OCI-LY7 (cell line): ENCODE data around the gene SLC41A1.

Experiments used
- EZH2phosphoT487 ChIP-seq: fragments of 200-600 bp; sonication (generic); IDR thresholded peaks from 2 replicates; pipeline ENCODE4 v1.6.1; 2018; ENCODE audit warnings: low read depth, borderline replicate concordance, mild to moderate bottlenecking, mixed run types, antibody characterized with exemption, low read length, moderate library complexity, mixed read lengths
- TF ChIP-seq, protein P1 (sequence below): fragments of 200-600 bp; sonication (generic); conservative IDR thresholded peaks from 2 replicates; pipeline ENCODE4 v1.5.1; 2014; ENCODE audit warnings: mild to moderate bottlenecking, antibody characterized with exemption, low read length, moderate library complexity, mixed read lengths

DNA sequence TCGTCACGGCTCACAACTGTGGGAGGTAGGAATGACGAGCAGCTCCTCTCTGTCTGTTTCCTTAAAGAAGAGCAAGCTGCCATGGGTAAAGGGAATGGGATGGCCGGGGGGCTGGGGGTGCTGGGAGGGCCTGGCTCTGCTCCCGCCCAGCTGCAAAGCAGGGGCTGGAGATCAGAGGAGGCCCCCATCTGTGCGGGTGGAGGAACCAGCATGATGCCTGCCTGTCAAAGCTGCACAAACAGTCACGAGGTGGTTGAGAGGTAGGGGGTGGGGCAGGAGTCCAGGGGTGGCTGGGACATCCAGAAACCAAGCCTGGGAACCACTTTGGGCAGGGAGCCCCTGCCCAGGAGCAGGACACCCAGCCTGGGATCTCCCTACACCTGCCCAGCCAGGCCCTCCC, 12.6 kb downstream of the SLC41A1 start:
- TF ChIP-seq, protein P1, sequence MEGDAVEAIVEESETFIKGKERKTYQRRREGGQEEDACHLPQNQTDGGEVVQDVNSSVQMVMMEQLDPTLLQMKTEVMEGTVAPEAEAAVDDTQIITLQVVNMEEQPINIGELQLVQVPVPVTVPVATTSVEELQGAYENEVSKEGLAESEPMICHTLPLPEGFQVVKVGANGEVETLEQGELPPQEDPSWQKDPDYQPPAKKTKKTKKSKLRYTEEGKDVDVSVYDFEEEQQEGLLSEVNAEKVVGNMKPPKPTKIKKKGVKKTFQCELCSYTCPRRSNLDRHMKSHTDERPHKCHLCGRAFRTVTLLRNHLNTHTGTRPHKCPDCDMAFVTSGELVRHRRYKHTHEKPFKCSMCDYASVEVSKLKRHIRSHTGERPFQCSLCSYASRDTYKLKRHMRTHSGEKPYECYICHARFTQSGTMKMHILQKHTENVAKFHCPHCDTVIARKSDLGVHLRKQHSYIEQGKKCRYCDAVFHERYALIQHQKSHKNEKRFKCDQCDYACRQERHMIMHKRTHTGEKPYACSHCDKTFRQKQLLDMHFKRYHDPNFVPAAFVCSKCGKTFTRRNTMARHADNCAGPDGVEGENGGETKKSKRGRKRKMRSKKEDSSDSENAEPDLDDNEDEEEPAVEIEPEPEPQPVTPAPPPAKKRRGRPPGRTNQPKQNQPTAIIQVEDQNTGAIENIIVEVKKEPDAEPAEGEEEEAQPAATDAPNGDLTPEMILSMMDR, result no peak
- TF ChIP-seq EZH2phosphoT487, result no peak
